NK-92 (cell line): ENCODE data around the gene CCDC188.
A peak's percentile ranks its signal among the peaks of the same experiment; 100 is the strongest.

Experiments
- DNase-seq: peaks from one replicate; lab custom pipeline; 2025; ENCODE audit not compliant: unreplicated experiment; lab: John Stamatoyannopoulos, UW

The CCDC188 gene

GRCh38 chr22:20123366-20124082 is 27.3 kb downstream of the CCDC188 start:
- no peak for DNase-seq

- DNase-seq: no peak
These were observed 28.9 kb downstream of the CCDC188 start for GRCh38 chr22:20121856-20122415.

GRCh38 chr22:20118300-20119020 is 32.4 kb downstream of the CCDC188 start:
- DNase-seq: no peak

DNA sequence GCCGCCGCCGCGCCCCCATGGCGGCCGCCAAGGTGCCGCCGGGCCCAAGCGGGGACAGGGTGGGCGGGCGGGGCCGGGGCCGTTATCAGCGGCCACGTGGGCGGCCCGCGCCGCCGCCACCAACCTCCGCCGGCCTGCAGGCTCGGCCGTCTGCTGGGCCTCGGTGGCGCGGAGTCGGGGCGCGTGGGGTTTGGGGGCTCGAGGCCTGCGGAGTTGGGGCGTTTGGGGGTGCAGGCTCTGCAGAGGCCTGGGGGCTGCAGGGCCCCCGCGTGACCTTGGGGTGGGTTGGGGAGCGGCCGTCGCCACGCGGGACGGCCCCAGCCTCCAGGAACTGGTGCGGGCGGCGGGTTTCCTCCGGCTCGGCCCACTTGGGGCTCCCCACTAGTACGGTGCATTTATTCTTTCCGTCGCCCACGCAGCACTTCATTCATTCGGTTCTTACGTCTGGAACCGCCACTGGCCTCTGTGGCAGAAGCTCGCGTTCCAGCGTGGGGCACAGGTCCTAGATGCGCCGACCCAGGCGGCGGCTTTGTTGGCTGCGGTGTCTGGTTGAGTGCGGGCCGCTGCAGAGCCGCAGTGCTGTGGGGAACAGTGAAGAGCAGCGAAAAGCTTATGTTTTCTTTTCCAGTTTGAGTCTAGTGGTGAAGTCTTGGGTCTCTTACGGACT is 33.1 kb downstream of the CCDC188 start:
- DNase-seq: no peak

- peak; percentile 83 for DNase-seq
These were observed 33.8 kb downstream of the CCDC188 start, which contains the start of gene TRMT2A for GRCh38 chr22:20116951-20117632. Gene TRMT2A (minus strand): TSS chr22:20117226. CDS start chr22:20116906, 320 bp downstream.

DNA sequence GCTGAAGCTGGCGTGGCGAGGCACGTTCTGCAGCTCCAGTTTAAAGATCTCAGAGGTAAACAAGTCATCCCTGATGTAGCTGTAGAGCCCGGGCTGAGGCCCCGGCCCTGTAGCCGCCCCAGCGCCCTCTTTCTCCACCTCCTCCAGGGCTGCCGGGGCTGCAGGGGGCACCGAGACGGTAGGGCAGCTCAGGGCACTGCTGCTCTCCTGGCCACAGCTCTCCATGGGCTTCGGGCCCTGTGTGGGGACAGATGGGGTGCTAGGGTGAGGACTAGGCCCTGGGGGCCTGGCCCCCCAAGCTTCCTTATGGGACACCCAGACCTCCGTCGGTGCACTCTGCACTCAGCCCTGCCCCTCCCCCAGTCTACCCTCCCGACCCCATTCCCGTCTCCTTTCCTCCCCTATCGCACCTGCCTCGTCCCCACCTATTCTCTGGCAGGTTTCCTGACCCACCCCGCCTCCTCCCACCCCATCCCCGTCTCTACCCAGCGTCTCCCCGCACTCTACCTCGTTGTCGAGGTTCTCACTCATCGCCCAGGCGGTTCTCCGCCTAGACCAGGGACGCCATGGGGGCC is 34.4 kb downstream of the CCDC188 start:
- DNase-seq: no peak

GRCh38 chr22:20115691-20116375 is 35.0 kb downstream of the CCDC188 start, which contains the start of gene RANBP1:
Gene RANBP1 (plus strand): TSS chr22:20116104. CDS start chr22:20116185, 81 bp downstream.
- DNase-seq: no peak

DNA sequence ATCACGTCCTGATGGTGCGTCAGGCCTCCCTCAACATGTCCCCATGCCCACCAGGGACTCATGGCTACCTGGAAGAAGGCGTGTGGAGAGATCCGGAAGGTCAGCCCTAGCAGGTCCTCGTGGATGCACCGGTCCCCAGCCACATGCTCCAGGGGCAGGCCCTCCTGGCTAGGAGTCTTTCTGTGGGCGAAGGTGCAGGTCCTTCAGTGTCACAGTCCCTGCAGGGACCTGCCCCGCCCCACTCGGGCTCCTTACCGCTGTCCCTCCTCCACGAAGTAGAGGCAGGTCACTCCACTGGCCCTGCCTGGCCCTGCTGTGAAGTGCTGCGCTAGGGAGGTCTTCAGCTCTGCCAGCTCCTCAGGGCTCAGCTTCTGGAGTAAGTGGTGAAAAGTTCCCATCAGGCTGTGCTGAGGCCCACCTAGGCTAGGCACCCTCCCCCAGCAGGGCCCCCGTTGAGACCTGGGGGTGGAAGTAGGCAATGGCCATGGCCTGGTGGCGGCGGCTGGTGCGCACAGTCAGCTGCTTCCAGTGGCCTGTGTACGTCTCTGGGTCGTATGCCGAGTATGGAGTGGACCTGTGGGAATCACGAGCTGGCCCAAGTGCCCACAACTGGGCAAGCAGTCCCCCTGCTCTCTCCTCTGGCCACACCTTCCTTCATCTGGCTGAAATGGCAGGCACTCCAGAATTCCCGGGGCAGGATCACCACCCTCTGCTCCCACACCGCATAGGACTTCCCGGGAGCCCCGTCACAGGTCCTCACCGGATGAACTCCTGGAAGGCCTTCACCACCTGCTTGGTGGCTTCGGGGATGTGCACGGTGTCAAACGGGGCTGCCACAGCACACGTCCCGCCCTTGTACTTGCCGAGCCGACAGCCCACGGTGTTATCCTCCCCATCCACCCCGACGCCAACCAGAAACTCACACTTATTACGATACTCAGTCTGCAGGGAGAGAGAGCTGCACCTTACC is 36.1 kb downstream of the CCDC188 start:
- no peak for DNase-seq

DNA sequence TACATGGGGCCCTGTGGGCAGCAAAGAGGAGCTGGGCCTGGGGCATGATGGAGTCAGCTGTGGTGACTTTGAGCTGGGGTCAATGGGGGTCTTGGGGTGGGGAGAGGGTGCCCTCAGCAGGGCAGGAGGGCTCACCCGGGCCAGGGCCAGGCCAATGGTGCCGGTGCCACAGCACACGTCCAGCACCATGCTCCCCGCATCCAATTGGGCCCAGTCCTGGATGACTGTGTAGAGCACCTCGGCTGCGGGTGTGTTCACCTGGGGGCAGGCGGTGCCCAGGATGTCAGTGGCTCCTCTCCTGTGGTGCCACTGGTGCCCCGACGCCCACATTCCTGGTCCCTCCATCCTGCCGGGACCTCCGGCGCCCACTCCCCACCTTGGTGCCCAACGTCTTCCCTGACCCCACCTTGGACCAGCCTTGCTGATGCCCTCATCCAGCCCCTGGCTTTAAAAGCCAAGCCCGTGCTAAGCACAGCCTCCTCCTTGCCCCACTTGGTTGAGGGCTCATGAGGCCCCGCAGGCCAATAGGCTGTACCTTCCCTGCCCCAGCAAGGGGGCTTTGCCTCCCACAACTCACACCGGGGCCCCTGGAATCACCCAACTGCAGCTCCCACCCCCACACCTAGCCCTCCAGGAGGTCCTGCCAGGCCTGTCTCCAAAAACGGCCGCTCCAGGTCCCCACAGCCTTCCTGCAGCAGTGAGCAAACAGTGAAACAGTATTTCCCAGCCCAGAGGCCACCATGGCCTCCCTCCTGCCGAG is 37.1 kb downstream of the CCDC188 start:
- DNase-seq: no peak

DNA sequence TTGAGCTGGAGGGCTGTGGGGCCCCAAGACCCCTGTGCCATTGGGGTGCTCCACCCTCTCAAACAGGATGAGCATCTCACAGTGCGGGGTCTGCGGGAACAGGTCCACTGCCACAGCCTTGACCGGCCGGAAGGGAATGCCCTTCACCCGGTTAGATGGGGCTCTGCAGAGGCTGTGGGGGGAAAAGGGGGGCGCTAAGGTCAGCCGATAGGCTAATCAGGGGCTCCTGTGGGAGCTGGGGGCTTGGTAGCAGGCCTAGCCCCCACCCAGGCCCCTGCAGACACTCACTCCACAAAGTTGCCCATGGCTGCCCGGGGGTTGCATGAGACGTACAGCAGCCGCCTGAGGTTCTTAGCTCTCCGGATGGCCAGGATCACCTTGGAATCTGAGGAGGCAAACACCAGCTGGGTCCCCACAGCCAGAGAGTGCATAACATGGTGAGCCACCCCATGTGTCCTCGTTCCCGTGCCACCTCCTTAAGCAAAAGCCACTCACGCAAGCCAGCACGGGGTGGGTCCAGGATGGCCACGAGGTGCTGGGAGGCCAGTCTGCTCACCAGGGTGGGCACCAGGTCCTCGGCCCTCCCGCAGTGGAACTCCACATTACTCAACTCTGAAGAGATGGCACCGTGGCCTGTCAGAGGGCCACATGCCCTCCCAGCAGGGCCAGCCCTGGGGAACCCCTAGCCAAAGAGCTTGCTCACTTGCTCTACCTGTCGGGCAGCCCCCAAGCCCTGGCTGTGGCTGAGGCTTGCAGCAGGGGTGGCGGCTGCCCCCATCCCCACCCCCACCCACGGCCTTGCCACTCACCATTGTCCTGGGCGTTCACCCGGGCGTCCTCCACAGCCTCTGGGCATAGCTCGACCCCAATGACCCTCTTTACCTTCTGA is 38.0 kb downstream of the CCDC188 start:
- DNase-seq: no peak

- no peak for DNase-seq
These were observed 38.9 kb downstream of the CCDC188 start for GRCh38 chr22:20111689-20112622.

DNA sequence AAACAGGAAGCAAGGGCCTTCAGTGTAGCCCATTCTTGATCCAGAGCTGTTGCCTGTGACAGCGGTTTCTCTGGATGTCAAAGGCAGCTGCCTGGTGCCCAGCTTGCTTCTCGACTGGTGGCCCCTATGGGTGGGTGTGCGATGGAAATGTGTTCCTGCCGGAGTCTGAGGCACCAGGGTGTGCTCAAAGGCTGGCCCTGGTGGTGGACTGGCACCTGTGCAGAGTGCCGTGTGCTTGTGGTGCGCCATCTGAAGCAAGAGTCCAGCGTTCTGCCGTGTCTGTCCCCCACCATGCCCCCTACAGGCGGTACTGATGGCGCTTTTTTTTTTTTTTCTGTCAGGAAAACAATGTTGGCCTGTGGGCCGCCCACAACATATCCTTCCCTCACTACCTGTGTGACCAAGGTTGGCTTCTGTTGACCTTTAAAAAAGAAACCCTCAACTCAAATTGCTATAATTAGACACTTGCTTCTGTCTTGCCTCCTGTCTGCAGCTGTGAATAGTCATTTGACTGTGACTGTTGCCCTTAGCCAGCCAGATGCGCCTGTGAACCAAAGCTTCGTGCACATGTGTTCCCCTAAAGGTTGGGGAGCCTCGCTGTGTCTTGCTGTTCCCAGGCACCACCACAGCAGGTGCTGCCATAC is 39.7 kb downstream of the CCDC188 start:
- no peak for DNase-seq

DNA sequence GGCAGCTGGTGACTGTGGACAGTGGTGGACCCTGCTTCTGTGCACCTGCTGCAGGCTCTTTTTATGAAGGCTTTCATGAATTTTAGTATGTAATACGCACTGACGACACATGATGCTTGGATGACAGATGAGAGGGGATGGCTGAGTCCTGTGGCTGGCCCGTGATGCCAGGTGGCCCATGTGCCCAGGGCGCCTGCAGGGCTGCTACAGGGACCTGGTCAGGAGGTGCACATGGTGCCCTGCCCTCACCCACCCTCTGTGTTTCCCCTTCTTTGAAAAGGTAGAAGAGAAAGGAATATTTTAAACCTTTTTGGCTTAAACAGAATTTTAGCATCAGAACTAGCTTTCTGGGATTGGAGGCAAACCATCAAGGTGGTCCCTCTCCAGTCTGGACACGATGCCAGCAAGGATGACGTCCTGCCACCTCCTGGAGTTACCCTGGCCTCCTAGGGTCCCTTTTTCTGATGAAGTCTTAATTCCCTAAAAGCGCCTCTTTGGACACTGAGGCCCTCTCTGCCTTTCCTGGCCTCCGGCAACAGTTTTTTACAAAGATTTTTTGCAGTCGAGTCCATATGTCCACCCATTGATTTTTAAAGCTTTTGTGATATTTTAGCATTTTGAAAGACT is 40.4 kb downstream of the CCDC188 start:
- no peak for DNase-seq

DNA sequence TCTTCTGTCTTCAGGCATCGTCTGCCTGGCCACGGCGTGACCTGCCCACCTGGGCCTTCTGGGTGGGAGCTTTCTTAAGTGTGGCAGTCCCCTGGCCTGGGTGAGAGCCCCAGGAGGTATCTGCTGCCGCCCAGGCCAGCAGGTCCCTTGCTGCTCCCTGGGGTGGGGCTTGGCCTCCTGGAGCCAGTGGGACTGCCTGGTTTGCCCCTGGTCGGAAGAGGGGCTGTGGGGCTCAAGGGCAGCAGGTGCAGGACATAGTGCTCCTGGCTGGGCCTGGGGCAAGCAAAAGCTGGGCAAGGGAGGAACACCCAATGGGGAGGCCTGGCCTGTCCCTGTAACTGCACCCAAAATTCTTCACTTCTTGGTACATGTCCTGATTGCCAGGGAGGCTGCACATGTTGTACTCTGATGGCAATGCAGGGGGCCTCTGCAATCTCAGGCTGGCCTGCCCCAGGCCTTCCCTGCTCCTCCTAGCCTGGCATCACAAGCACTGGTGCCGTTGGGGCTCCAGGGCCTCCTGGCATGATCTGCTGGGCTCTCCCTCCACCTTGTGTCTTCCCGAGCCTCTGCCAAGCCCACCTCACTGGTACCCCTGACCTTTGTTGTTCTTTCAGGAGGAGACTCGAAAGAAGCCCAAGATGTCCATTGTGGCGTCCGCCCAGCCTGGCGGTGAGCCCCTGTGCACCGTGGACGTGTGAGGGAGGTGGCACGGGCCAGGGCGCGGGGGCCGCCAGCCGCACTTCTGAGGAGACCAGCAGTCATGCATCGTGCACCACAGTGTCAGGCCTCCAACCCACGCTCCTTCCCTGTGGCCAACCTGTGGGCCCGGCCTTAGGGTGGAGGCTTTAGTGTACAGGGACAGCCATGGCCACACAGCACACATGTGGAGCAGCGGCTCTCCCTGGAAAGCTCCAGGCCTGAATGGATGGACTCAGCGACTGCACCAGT is 41.2 kb downstream of the CCDC188 start:
- DNase-seq: no peak
